SK-N-SH (cell line): ENCODE data around the gene SSX2IP. TPM values are rescaled to one million over a fixed set of nuclear protein-coding genes. Genes with fewer than 3 reads are reported as not detected.

Experiments
- CTCF ChIA-PET: fragments of 300-600, 350-600 bp; formaldehyde crosslinking; extraction: SDS; loops from one replicate; lab custom pipeline; 2021; lab: Yijun Ruan, JAX
- POLR2A ChIA-PET: fragments of 350-600 bp; sonication (Branson Sonifier 250); formaldehyde crosslinking; extraction: SDS; loops from one replicate; lab custom pipeline; 2020; ENCODE audit warnings: antibody characterized with exemption, inconsistent platforms; lab: Yijun Ruan, JAX
- DNase-seq: peaks from one replicate; pipeline ENCODE4 v3.0.0; 2012
- H2AFZ ChIP-seq: fragments of 200-600 bp; sonication (generic); 2 replicates; pipeline ENCODE4 v1.8.1; 2016; ENCODE audit warnings: antibody characterized with exemption, mild to moderate bottlenecking, low read depth
- H3F3A ChIP-seq: fragments of 200-600 bp; sonication (generic); replicated peaks from 2 replicates; pipeline ENCODE3; 2016; ENCODE audit warnings: antibody characterized with exemption, mild to moderate bottlenecking; ENCODE audit not compliant: insufficient read depth
- H3K27ac ChIP-seq, 2 experiments: fragments of 200-500 bp in 1 of 2; fragments of 200-600 bp in 1 of 2; sonication (Bioruptor generic) in 1 of 2; sonication (generic), shearing (Covaris generic) in 1 of 2; 2 replicates each; pipeline versions ENCODE4 v1.5.1 to v1.6.1; 2014 to 2016; ENCODE audit warnings: low read depth in 2 of 2, inconsistent platforms in 1 of 2, low read length in 1 of 2, mild to moderate bottlenecking in 1 of 2, mixed read lengths in 1 of 2
- H3K27me3 ChIP-seq: fragments of 200-600 bp; sonication (generic), shearing (Covaris generic); 2 replicates; pipeline ENCODE4 v1.6.1; 2016; ENCODE audit warnings: mixed run types; ENCODE audit not compliant: insufficient read depth
- H3K36me3 ChIP-seq, 2 experiments: fragments of 200-500 bp in 1 of 2; fragments of 200-600 bp in 1 of 2; sonication (Bioruptor generic) in 1 of 2; sonication (generic) in 1 of 2; replicated peaks in 1 of 2; 2 replicates each; pipeline versions ENCODE3 to v1.5.1; 2014 to 2016; ENCODE audit warnings: low read length in 1 of 2, mild to moderate bottlenecking in 1 of 2; ENCODE audit not compliant: insufficient read depth in 2 of 2, control insufficient read depth in 1 of 2
- H3K4me1 ChIP-seq, 2 experiments: fragments of 200-500 bp in 1 of 2; fragments of 200-600 bp in 1 of 2; sonication (Bioruptor generic) in 1 of 2; sonication (generic), shearing (Covaris generic) in 1 of 2; 2 replicates each; pipeline versions ENCODE4 v1.5.1 to v1.6.1; 2014 to 2016; ENCODE audit warnings: low read depth in 1 of 2, low read length in 1 of 2, mixed run types in 1 of 2; ENCODE audit not compliant: insufficient read depth in 2 of 2, control insufficient read depth in 1 of 2
- H3K4me2 ChIP-seq: fragments of 200-600 bp; sonication (generic), shearing (Covaris generic); 2 replicates; pipeline ENCODE4 v1.6.1; 2017; ENCODE audit warnings: mixed run types
- H3K4me3 ChIP-seq, 2 experiments: fragments of 200-500 bp in 1 of 2; fragments of 200-600 bp in 1 of 2; sonication (Bioruptor generic) in 1 of 2; sonication (generic), shearing (Covaris generic) in 1 of 2; 2 replicates each; pipeline versions ENCODE4 v1.5.1 to v1.8.1; 2014 to 2016; ENCODE audit warnings: low read depth in 2 of 2, inconsistent platforms in 1 of 2, low read length in 1 of 2, mild to moderate bottlenecking in 1 of 2, mixed read lengths in 1 of 2, moderate library complexity in 1 of 2
- H3K79me2 ChIP-seq: fragments of 200-600 bp; sonication (generic); 2 replicates; pipeline ENCODE4 v1.8.1; 2017; ENCODE audit warnings: mild to moderate bottlenecking; ENCODE audit not compliant: insufficient read depth
- H3K9ac ChIP-seq: fragments of 200-600 bp; sonication (generic); 2 replicates; pipeline ENCODE4 v1.6.1; 2017; ENCODE audit warnings: mixed run types
- H3K9me2 ChIP-seq: fragments of 200-600 bp; sonication (generic); 2 replicates; pipeline ENCODE4 v1.6.1; 2017; ENCODE audit warnings: mixed run types
- H3K9me3 ChIP-seq: fragments of 200-600 bp; sonication (generic); 2 replicates; pipeline ENCODE4 v1.6.1; 2017; ENCODE audit warnings: mixed run types, mild to moderate bottlenecking, moderate library complexity
- H4K20me1 ChIP-seq: fragments of 200-600 bp; sonication (generic); 2 replicates; pipeline ENCODE4 v1.6.1; 2017; ENCODE audit warnings: mild to moderate bottlenecking, mixed run types; ENCODE audit not compliant: insufficient read depth
- CHD2 ChIP-seq: fragments of 150-350 bp; IDR thresholded peaks from 2 replicates; pipeline ENCODE4 v1.6.1; 2018; ENCODE audit warnings: low read length; ENCODE audit not compliant: partially characterized antibody
- ELF1 ChIP-seq: IDR thresholded peaks from 2 replicates; pipeline ENCODE4 v1.4.0; 2012
- EP300 ChIP-seq, 2 experiments: IDR thresholded peaks; 2 replicates each; pipeline versions ENCODE4 v1.4.0 to v1.6.1; 2012; ENCODE audit warnings: borderline replicate concordance in 1 of 2, low read depth in 1 of 2, low read length in 1 of 2
- EZH2phosphoT487 ChIP-seq: fragments of 200-600 bp; sonication (generic); IDR thresholded peaks from 2 replicates; pipeline ENCODE4 v1.6.1; 2017; ENCODE audit warnings: low read depth, mixed run types, mild to moderate bottlenecking, antibody characterized with exemption, moderate library complexity, borderline replicate concordance
- GATA2 ChIP-seq: sonication (generic); formaldehyde crosslinking; IDR thresholded peaks from 2 replicates; pipeline ENCODE4 v1.5.0; 2020; ENCODE audit warnings: mild to moderate bottlenecking, missing genetic modification reagents
- JUND ChIP-seq: IDR thresholded peaks from 2 replicates; pipeline ENCODE4 v1.4.0; 2012
- POLR2AphosphoS5 ChIP-seq: IDR thresholded peaks from 2 replicates; pipeline ENCODE4 v1.6.1; 2012; ENCODE audit warnings: low read depth, low read length
- RAD21 ChIP-seq: IDR thresholded peaks from 2 replicates; pipeline ENCODE4 v1.6.1; 2012; ENCODE audit warnings: mild to moderate bottlenecking, low read length
- RFX5 ChIP-seq: IDR thresholded peaks from 2 replicates; pipeline ENCODE4 v1.6.1; 2012; ENCODE audit warnings: mild to moderate bottlenecking, improper control_type of control experiment, low read length
- SIN3A ChIP-seq: IDR thresholded peaks from 2 replicates; pipeline ENCODE4 v1.6.1; 2012; ENCODE audit warnings: low read depth, mild to moderate bottlenecking, low read length, moderate library complexity, borderline replicate concordance
- TAF1 ChIP-seq: IDR thresholded peaks from 2 replicates; pipeline ENCODE4 v1.6.1; 2012; ENCODE audit warnings: low read depth, mild to moderate bottlenecking, low read length, moderate library complexity, borderline replicate concordance
- TEAD4 ChIP-seq: IDR thresholded peaks from 2 replicates; pipeline ENCODE4 v1.4.0; 2012; ENCODE audit warnings: mild to moderate bottlenecking, borderline replicate concordance; ENCODE audit not compliant: insufficient read depth
- YY1 ChIP-seq: IDR thresholded peaks from 2 replicates; pipeline ENCODE4 v1.4.0; 2012; ENCODE audit warnings: low read depth, mild to moderate bottlenecking
- whole genome bisulfite sequencing: methylation state at CpG from one replicate; pipeline ENCODE4 v1.1.6; 2017; ENCODE audit warnings: low lambda C conversion rate; 5-methylcytosine and 5-hydroxymethylcytosine counted together
- polyA plus RNA-seq, 3 experiments: library from polyadenylated mRNA; depleted of rRNA; stranded (reverse); fragments of >200 nt; gene quantifications; 2 replicates each; pipeline ENCODE4 v1.2.3, GENCODE V29; 2012
- TF ChIP-seq, protein P1 (sequence below): fragments of 150-350 bp; IDR thresholded peaks from 2 replicates; pipeline ENCODE4 v1.6.1; 2017; ENCODE audit warnings: antibody characterized with exemption, low read length, low read depth, borderline replicate concordance
- TF ChIP-seq, protein P2 (sequence below): IDR thresholded peaks from 2 replicates; pipeline ENCODE4 v1.4.0; 2012; ENCODE audit warnings: low read depth
- TF ChIP-seq, protein P3 (sequence below): IDR thresholded peaks from 2 replicates; pipeline ENCODE4 v1.6.1; 2012; ENCODE audit warnings: mild to moderate bottlenecking, low read depth, low read length, moderate library complexity
- TF ChIP-seq, protein P4 (sequence below): fragments of 150-350 bp; IDR thresholded peaks from 2 replicates; pipeline ENCODE4 v1.6.1; 2016; ENCODE audit warnings: mild to moderate bottlenecking, low read depth, low read length
- TF ChIP-seq, protein P5 (sequence below): IDR thresholded peaks from 2 replicates; pipeline ENCODE4; 2012
- TF ChIP-seq, protein P6 (sequence below): IDR thresholded peaks from 2 replicates; pipeline ENCODE4 v1.4.0; 2012; ENCODE audit warnings: low read depth, borderline replicate concordance

The SSX2IP gene
- polyA plus RNA-seq, 1 of the 3 experiments (the other 2 are of a cell fraction) = 7.7 TPM

DNA sequence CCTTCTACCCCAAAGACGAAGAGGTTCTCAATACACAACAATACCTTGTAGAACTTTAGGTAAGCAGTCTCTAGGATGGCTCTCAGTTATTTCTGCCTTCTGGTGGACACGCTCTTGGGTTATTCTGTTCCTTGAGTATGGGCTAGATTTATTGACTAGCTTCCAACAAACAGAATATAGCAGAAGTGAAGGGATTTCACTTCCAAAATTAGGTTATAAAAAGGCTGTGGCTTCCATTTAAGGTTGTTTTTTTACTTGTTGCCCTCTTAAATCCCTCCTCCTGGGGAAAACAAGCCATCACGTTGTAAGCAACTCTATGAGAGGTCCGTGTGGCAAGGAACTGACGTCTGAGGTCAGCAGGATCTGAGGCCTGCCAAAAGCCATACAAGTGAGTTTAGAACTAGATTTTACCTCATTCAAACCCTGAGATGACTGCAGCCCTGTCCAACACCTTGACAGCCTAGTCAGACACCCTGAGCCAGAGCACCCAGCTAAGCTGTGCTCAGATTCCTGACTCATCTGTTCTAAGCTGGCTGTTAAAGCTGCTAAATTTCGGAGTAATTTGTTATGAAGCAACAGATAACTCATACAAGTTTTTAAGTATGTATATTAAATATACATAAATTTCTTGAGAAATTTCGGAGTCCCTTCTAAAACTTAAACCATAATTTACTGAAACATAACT, 12.7 kb downstream of the SSX2IP start:
- H3K79me2 ChIP-seq = peaks cover 49% of the 10 kb centered on the region
- no peaks in the 10 kb centered on the region for H3K4me1 ChIP-seq
- TF ChIP-seq, protein P1, sequence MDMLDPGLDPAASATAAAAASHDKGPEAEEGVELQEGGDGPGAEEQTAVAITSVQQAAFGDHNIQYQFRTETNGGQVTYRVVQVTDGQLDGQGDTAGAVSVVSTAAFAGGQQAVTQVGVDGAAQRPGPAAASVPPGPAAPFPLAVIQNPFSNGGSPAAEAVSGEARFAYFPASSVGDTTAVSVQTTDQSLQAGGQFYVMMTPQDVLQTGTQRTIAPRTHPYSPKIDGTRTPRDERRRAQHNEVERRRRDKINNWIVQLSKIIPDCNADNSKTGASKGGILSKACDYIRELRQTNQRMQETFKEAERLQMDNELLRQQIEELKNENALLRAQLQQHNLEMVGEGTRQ = no peak
- TF ChIP-seq RFX5 = no peak
- no peak for TF ChIP-seq ELF1
- no peak for TF ChIP-seq GATA2 (CRISPR knock-in tag)
- TF ChIP-seq, protein P2, sequence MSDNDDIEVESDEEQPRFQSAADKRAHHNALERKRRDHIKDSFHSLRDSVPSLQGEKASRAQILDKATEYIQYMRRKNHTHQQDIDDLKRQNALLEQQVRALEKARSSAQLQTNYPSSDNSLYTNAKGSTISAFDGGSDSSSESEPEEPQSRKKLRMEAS = no peak
- TF ChIP-seq POLR2AphosphoS5 = no peak
- TF ChIP-seq RAD21 = no peak
- TF ChIP-seq EP300 (IDR thresholded peaks at IDR 0.05; ENCODE audit: borderline replicate concordance in 1 of 2, low read depth in 1 of 2, low read length in 1 of 2) = no peak
- no peak for TF ChIP-seq YY1
- TF ChIP-seq SIN3A = no peak
- TF ChIP-seq, protein P3, sequence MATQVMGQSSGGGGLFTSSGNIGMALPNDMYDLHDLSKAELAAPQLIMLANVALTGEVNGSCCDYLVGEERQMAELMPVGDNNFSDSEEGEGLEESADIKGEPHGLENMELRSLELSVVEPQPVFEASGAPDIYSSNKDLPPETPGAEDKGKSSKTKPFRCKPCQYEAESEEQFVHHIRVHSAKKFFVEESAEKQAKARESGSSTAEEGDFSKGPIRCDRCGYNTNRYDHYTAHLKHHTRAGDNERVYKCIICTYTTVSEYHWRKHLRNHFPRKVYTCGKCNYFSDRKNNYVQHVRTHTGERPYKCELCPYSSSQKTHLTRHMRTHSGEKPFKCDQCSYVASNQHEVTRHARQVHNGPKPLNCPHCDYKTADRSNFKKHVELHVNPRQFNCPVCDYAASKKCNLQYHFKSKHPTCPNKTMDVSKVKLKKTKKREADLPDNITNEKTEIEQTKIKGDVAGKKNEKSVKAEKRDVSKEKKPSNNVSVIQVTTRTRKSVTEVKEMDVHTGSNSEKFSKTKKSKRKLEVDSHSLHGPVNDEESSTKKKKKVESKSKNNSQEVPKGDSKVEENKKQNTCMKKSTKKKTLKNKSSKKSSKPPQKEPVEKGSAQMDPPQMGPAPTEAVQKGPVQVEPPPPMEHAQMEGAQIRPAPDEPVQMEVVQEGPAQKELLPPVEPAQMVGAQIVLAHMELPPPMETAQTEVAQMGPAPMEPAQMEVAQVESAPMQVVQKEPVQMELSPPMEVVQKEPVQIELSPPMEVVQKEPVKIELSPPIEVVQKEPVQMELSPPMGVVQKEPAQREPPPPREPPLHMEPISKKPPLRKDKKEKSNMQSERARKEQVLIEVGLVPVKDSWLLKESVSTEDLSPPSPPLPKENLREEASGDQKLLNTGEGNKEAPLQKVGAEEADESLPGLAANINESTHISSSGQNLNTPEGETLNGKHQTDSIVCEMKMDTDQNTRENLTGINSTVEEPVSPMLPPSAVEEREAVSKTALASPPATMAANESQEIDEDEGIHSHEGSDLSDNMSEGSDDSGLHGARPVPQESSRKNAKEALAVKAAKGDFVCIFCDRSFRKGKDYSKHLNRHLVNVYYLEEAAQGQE = no peak
- TF ChIP-seq, protein P4, sequence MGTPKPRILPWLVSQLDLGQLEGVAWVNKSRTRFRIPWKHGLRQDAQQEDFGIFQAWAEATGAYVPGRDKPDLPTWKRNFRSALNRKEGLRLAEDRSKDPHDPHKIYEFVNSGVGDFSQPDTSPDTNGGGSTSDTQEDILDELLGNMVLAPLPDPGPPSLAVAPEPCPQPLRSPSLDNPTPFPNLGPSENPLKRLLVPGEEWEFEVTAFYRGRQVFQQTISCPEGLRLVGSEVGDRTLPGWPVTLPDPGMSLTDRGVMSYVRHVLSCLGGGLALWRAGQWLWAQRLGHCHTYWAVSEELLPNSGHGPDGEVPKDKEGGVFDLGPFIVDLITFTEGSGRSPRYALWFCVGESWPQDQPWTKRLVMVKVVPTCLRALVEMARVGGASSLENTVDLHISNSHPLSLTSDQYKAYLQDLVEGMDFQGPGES = no peak
- no peak for TF ChIP-seq TEAD4
- TF ChIP-seq, protein P5, sequence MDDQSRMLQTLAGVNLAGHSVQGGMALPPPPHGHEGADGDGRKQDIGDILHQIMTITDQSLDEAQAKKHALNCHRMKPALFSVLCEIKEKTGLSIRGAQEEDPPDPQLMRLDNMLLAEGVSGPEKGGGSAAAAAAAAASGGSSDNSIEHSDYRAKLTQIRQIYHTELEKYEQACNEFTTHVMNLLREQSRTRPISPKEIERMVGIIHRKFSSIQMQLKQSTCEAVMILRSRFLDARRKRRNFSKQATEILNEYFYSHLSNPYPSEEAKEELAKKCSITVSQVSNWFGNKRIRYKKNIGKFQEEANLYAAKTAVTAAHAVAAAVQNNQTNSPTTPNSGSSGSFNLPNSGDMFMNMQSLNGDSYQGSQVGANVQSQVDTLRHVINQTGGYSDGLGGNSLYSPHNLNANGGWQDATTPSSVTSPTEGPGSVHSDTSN = no peak
- TF ChIP-seq, protein P6, sequence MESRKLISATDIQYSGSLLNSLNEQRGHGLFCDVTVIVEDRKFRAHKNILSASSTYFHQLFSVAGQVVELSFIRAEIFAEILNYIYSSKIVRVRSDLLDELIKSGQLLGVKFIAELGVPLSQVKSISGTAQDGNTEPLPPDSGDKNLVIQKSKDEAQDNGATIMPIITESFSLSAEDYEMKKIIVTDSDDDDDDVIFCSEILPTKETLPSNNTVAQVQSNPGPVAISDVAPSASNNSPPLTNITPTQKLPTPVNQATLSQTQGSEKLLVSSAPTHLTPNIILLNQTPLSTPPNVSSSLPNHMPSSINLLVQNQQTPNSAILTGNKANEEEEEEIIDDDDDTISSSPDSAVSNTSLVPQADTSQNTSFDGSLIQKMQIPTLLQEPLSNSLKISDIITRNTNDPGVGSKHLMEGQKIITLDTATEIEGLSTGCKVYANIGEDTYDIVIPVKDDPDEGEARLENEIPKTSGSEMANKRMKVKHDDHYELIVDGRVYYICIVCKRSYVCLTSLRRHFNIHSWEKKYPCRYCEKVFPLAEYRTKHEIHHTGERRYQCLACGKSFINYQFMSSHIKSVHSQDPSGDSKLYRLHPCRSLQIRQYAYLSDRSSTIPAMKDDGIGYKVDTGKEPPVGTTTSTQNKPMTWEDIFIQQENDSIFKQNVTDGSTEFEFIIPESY = no peak
- TF ChIP-seq EZH2phosphoT487 = no peak
- no peak for TF ChIP-seq CHD2
- no peak for TF ChIP-seq JUND
- TF ChIP-seq TAF1 = no peak
- no peak overlapping the region for H3K4me2 ChIP-seq
- ChIA-PET CTCF (interaction anchor here (0.7 to 1.8 kb wide), 2 partner anchors 11 to 237 kb away, joined by 3 to 5 read pairs; no protein-coding TSS in a partner anchor), POLR2A (no interaction called here)
- peaks cover 4 to 11% of the 10 kb centered on the region in 2 experiments for H3K36me3 ChIP-seq
- no peak overlapping the region for H3K9ac ChIP-seq
- H3K9me2 ChIP-seq = no peaks in the 10 kb centered on the region
- no peak overlapping the region for H3K27ac ChIP-seq
- DNase-seq = no peak
- no peaks in the 10 kb centered on the region for H3K9me3 ChIP-seq
- H4K20me1 ChIP-seq = no peaks in the 10 kb centered on the region
- H3K27me3 ChIP-seq = no peaks in the 10 kb centered on the region
- H2AFZ ChIP-seq = no peak overlapping the region
- WGBS = 91% methylated on average over 7 of the region's 7 CpGs
- H3F3A ChIP-seq = no peaks in the 10 kb centered on the region
- H3K4me3 ChIP-seq = no peak overlapping the region
